Measurements from ENCODE around the gene NEK2. TPM values are rescaled to one million over a fixed set of nuclear protein-coding genes. Genes with fewer than 3 reads are reported as not detected.
A peak's percentile ranks its signal among the peaks of the same experiment; 100 is the strongest.

NEK2 gene
- total and polyA plus RNA-seq, 2 of the 13 experiments (the other 11 are each of a cell fraction or from before 2014, with no cell fraction given), result 10.9 to 40.8 TPM

DNA sequence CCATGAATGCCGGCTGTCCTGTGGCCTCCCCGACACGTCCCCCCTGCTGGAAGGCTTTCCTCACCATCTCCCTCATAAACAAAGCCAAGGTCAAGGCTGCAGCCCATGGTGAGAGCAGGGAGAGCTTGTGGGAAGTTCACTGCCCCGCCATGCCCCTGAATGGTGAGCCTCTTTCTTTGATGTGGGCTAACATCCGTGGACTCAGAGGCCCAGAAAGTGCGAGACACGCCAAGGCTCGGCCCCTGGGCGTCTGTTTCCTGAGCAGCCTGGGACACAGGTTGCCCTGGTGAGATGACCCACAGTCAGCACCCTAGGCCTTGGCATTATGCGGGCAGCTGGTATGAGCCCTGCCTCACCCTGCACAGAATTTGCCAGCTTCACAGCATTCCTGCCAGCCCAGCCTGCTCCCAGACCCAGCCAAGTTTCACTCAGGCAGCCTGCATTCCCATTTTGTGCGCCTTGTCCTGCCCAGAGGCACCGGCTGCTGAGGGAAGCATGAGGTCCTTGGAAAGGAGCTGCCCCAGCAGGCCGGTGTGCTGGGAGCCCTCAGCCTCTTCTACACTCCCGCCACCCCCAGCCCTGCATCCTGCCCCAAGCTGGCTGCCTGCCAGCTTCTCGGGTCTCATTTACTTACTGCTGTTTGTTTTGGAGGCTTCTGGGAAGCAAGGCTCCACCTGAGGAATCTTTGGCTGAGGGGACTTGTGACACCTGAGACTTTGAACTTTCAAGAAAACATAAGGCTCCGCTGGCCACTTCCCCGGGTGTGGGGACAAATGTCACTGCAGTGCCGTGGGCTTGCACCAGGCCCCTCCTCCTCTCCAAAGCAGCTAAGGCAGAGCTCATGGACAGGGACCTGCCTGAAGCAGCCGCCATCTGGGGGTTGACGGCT lies 31.9 kb downstream of the NEK2 start (continued):
- TF ChIP-seq, protein P1, sequence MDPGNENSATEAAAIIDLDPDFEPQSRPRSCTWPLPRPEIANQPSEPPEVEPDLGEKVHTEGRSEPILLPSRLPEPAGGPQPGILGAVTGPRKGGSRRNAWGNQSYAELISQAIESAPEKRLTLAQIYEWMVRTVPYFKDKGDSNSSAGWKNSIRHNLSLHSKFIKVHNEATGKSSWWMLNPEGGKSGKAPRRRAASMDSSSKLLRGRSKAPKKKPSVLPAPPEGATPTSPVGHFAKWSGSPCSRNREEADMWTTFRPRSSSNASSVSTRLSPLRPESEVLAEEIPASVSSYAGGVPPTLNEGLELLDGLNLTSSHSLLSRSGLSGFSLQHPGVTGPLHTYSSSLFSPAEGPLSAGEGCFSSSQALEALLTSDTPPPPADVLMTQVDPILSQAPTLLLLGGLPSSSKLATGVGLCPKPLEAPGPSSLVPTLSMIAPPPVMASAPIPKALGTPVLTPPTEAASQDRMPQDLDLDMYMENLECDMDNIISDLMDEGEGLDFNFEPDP (CRISPR knock-in tag; conservative IDR thresholded peaks at IDR 0.05), result no peak
- TF ChIP-seq, protein P2, sequence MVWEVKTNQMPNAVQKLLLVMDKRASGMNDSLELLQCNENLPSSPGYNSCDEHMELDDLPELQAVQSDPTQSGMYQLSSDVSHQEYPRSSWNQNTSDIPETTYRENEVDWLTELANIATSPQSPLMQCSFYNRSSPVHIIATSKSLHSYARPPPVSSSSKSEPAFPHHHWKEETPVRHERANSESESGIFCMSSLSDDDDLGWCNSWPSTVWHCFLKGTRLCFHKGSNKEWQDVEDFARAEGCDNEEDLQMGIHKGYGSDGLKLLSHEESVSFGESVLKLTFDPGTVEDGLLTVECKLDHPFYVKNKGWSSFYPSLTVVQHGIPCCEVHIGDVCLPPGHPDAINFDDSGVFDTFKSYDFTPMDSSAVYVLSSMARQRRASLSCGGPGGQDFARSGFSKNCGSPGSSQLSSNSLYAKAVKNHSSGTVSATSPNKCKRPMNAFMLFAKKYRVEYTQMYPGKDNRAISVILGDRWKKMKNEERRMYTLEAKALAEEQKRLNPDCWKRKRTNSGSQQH (CRISPR knock-in tag; IDR thresholded peaks at IDR 0.05; ENCODE audit: low read depth), result peak; percentile 92
- no peak for TF ChIP-seq ZNF260 (CRISPR knock-in tag; IDR thresholded peaks at IDR 0.05; ENCODE audit: borderline replicate concordance, low read depth)
- TF ChIP-seq, protein P3, sequence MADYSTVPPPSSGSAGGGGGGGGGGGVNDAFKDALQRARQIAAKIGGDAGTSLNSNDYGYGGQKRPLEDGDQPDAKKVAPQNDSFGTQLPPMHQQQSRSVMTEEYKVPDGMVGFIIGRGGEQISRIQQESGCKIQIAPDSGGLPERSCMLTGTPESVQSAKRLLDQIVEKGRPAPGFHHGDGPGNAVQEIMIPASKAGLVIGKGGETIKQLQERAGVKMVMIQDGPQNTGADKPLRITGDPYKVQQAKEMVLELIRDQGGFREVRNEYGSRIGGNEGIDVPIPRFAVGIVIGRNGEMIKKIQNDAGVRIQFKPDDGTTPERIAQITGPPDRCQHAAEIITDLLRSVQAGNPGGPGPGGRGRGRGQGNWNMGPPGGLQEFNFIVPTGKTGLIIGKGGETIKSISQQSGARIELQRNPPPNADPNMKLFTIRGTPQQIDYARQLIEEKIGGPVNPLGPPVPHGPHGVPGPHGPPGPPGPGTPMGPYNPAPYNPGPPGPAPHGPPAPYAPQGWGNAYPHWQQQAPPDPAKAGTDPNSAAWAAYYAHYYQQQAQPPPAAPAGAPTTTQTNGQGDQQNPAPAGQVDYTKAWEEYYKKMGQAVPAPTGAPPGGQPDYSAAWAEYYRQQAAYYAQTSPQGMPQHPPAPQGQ (CRISPR knock-in tag; IDR thresholded peaks at IDR 0.05; ENCODE audit: borderline replicate concordance), result peak; percentile 64; the same call in 1 of the 2 replicates
- TF ChIP-seq, protein P4, sequence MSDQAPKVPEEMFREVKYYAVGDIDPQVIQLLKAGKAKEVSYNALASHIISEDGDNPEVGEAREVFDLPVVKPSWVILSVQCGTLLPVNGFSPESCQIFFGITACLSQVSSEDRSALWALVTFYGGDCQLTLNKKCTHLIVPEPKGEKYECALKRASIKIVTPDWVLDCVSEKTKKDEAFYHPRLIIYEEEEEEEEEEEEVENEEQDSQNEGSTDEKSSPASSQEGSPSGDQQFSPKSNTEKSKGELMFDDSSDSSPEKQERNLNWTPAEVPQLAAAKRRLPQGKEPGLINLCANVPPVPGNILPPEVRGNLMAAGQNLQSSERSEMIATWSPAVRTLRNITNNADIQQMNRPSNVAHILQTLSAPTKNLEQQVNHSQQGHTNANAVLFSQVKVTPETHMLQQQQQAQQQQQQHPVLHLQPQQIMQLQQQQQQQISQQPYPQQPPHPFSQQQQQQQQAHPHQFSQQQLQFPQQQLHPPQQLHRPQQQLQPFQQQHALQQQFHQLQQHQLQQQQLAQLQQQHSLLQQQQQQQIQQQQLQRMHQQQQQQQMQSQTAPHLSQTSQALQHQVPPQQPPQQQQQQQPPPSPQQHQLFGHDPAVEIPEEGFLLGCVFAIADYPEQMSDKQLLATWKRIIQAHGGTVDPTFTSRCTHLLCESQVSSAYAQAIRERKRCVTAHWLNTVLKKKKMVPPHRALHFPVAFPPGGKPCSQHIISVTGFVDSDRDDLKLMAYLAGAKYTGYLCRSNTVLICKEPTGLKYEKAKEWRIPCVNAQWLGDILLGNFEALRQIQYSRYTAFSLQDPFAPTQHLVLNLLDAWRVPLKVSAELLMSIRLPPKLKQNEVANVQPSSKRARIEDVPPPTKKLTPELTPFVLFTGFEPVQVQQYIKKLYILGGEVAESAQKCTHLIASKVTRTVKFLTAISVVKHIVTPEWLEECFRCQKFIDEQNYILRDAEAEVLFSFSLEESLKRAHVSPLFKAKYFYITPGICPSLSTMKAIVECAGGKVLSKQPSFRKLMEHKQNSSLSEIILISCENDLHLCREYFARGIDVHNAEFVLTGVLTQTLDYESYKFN (CRISPR knock-in tag; conservative IDR thresholded peaks at IDR 0.05), result peak; percentile 90
- no peak for TF ChIP-seq SATB2 (CRISPR knock-in tag; IDR thresholded peaks at IDR 0.05)
- no peak for TF ChIP-seq AGO2 (optimal IDR thresholded peaks at IDR 0.05; ENCODE audit: low read depth, low read length)
- TF ChIP-seq MYC (CRISPR knock-in tag; IDR thresholded peaks at IDR 0.05; ENCODE audit: borderline replicate concordance), result peak; percentile 33; the same call in 1 of the 2 replicates
- TF ChIP-seq MAF1 (CRISPR knock-in tag; IDR thresholded peaks at IDR 0.05; ENCODE audit: borderline replicate concordance), result 0 out of 2 replicates have a peak, but pooled peaks have one; percentile 61
- TF ChIP-seq MEIS1 (CRISPR knock-in tag; IDR thresholded peaks at IDR 0.05; ENCODE audit: borderline replicate concordance), result peak; percentile 74; the same call in 1 of the 2 replicates
- TF ChIP-seq CC2D1A (CRISPR knock-in tag; IDR thresholded peaks at IDR 0.05), result no peak
- no peak for TF ChIP-seq TOPORS (CRISPR knock-in tag; IDR thresholded peaks at IDR 0.05)
- TF ChIP-seq ZNF746 (CRISPR knock-in tag; IDR thresholded peaks at IDR 0.05), result peak; percentile 71; the same call in 1 of the 2 replicates
- no peak for TF ChIP-seq FIP1L1 (IDR thresholded peaks at IDR 0.05; ENCODE audit: borderline replicate concordance, insufficient read depth, low read depth, low read length)
- TF ChIP-seq, protein P5, sequence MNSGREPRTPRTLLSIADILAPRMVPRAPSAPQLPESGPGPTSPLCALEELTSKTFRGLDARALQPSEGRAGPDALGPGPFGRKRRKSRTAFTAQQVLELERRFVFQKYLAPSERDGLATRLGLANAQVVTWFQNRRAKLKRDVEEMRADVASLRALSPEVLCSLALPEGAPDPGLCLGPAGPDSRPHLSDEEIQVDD (CRISPR knock-in tag; IDR thresholded peaks at IDR 0.05; ENCODE audit: borderline replicate concordance), result no peak
- TF ChIP-seq, protein P6, sequence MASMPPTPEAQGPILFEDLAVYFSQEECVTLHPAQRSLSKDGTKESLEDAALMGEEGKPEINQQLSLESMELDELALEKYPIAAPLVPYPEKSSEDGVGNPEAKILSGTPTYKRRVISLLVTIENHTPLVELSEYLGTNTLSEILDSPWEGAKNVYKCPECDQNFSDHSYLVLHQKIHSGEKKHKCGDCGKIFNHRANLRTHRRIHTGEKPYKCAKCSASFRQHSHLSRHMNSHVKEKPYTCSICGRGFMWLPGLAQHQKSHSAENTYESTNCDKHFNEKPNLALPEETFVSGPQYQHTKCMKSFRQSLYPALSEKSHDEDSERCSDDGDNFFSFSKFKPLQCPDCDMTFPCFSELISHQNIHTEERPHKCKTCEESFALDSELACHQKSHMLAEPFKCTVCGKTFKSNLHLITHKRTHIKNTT (CRISPR knock-in tag; IDR thresholded peaks at IDR 0.05), result no peak
- no peak for TF ChIP-seq ZNF510 (CRISPR knock-in tag; IDR thresholded peaks at IDR 0.05; ENCODE audit: low read depth)

All from HepG2 (cell line).